Lower leg skin (tissue), 4 donors: ENCODE data around the gene PRRC2C. TPM values are rescaled to one million over a fixed set of nuclear protein-coding genes. Genes with fewer than 3 reads are reported as not detected.
"Not testable (repeated sequence)": the region's sequence is repeated elsewhere in the genome, so short reads cannot be mapped to it uniquely, and the experiment has no call there.

Experiments
- DNase-seq, 2 donors: peaks; one replicate each; pipeline ENCODE4 v3.0.0-alpha.2; 2019; ENCODE audit warnings: low spot score in 2 of 2
- H3K4me3 ChIP-seq: fragments of 200-600 bp; sonication (generic); 2 replicates; pipeline ENCODE4 v1.5.1; 2017; ENCODE audit warnings: mild to moderate bottlenecking, low read depth; ENCODE audit not compliant: poor library complexity, severe bottlenecking
- CTCF ChIP-seq, 3 donors: fragments of 450-650 bp; IDR thresholded peaks; one replicate each; pipeline ENCODE4 v1.5.1; 2016; ENCODE audit warnings: antibody characterized with exemption in 3 of 3, mild to moderate bottlenecking in 3 of 3, moderate library complexity in 2 of 3
- POLR2A ChIP-seq, 2 donors: fragments of 450-650 bp; IDR thresholded peaks; one replicate each; pipeline ENCODE4 v1.6.1; 2016 to 2017; ENCODE audit warnings: antibody characterized with exemption in 2 of 2, mild to moderate bottlenecking in 1 of 2, moderate library complexity in 1 of 2
- WGBS, 2 donors: methylation state at CpG; one replicate each; pipeline ENCODE4 v1.1.5; 2018; 5-methylcytosine and 5-hydroxymethylcytosine counted together
- intact Hi-C: fragments of 100-400 bp; cut with DNase I; formaldehyde crosslinking; loops from one replicate; pipeline ENCODE4 v1.15.0; 2023; ENCODE audit warnings: low total_unique reads
- total RNA-seq, 4 donors: library from RNA; depleted of rRNA; stranded (reverse); fragments of >200 nt; gene quantifications; one replicate each; pipeline ENCODE4 v1.1.0, GENCODE V29; 2016

The PRRC2C gene
- total RNA-seq = 10 to 100 TPM; 68.6 to 93.4 (median 83.1) TPM

- peak within 1 kb of the TSS; percentile 99 for H3K4me3 ChIP-seq
- TF ChIP-seq CTCF (IDR thresholded peaks at IDR 0.05) (no peak), POLR2A (IDR thresholded peaks at IDR 0.05) (peak in 1 of 2 donors; percentile 61)
- 1% methylated on average over 50 of the region's 50 CpGs for WGBS, 2 donors
- peak; percentile 98 to 100 for DNase-seq
- intact Hi-C loops = no loop called here
These were observed at the start of gene PRRC2C for GRCh38 chr1:171485375-171486047. Gene PRRC2C, plus strand, starts transcription at chr1:171485530. Its CDS starts 26,559 bp downstream, at chr1:171512089.

- H3K4me3 ChIP-seq = no peak overlapping the region
- 21 to 23% methylated on average over 2 of the region's 2 CpGs for WGBS, 2 donors
- intact Hi-C loops = no loop called here
- TF ChIP-seq POLR2A (IDR thresholded peaks at IDR 0.05) (no peak), CTCF (IDR thresholded peaks at IDR 0.05) (no peak)
- peak; percentile 72 to 90 for DNase-seq
These were observed 46.9 kb upstream of the PRRC2C start for GRCh38 chr1:171438441-171438840.

GRCh38 chr1:171440201-171440600, 45.1 kb upstream of the PRRC2C start:
- WGBS, 2 donors = 88 to 93% methylated on average over 3 of the region's 3 CpGs
- H3K4me3 ChIP-seq, intact Hi-C loops, DNase-seq: not testable (repeated sequence)

GRCh38 chr1:171441278-171441895, 43.9 kb upstream of the PRRC2C start:
- DNase-seq, H3K4me3 ChIP-seq, intact Hi-C loops: not testable (repeated sequence)
- 40 to 42% methylated on average over 5 of the region's 5 CpGs for WGBS, 2 donors

GRCh38 chr1:171446386-171446785, 38.9 kb upstream of the PRRC2C start:
- TF ChIP-seq POLR2A (IDR thresholded peaks at IDR 0.05) (no peak), CTCF (IDR thresholded peaks at IDR 0.05) (no peak)
- no peak for DNase-seq
- H3K4me3 ChIP-seq = no peak overlapping the region
- intact Hi-C loops = no loop called here

GRCh38 chr1:171455967-171456366, 29.4 kb upstream of the PRRC2C start:
- no peak overlapping the region for H3K4me3 ChIP-seq
- DNase-seq = no peak
- intact Hi-C loops = no loop called here
- no peak for TF ChIP-seq POLR2A (IDR thresholded peaks at IDR 0.05)
- no peak for TF ChIP-seq CTCF (IDR thresholded peaks at IDR 0.05)

- no peak for TF ChIP-seq POLR2A (IDR thresholded peaks at IDR 0.05)
- no peak for TF ChIP-seq CTCF (IDR thresholded peaks at IDR 0.05)
- no peak overlapping the region for H3K4me3 ChIP-seq
- no peak for DNase-seq
- 55 to 59% methylated on average over 2 of the region's 2 CpGs for WGBS, 2 donors
- intact Hi-C loops = no loop called here
These were observed 27.9 kb upstream of the PRRC2C start for GRCh38 chr1:171457412-171457811.
